Measurements from ENCODE around the gene MAMDC4. TPM values are rescaled to one million over a fixed set of nuclear protein-coding genes. Genes with fewer than 3 reads are reported as not detected.

MAMDC4 gene
- total RNA-seq, 1 experiment from 2014 or later = 6.7 TPM

DNA sequence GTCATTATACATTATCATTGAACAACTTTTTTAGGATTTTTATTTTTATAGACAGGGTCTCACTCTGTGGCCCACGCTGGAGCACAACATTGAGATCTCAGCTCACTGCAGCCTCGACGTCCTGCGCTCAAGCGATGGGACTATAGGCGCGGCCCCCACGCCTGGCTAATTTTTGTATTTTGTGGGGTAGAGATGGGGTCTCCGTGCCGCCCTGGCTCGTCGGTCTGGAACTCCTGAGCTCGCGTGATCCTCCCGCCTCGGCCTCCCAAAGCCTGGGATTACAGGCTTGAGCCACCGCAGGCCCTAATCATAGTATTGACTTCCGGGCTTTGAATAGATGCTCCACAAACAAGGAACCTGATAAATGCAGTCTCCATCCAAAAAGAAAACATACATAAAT, 15.3 kb downstream of the MAMDC4 start (continued):
- TF ChIP-seq, protein P1, sequence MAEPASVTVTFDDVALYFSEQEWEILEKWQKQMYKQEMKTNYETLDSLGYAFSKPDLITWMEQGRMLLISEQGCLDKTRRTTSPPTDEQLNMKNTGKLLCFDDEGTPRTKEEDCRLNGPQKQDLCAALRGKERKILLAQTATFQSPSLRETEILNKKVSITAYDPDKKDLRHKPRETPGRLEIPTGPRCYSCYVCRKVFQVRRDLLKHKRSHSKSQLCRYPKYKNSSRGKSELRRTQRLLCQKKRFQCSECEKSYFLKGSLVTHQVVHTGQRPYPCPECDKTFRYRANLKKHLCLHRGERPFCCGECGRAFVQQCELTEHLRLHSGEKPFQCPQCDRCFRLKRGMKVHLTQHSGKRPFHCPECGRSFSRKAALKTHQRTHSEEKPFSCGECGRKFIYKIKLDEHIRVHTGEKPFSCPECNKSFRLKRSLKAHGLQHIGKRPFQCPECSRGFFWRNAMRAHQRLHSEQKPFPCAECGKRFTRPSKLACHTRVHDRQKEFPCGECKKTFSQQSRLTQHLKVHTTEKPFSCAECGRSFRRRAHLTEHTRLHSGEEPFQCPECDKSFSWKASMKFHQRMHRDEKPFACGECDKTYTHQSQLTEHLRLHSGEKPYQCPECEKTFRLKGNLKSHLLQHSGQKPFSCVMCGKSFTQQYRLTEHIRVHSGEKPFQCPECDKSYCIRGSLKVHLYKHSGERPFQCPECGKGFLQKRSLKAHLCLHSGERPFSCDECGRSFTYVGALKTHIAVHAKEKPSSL (CRISPR knock-in tag; conservative IDR thresholded peaks at IDR 0.05) = no peak
- TF ChIP-seq, protein P2, sequence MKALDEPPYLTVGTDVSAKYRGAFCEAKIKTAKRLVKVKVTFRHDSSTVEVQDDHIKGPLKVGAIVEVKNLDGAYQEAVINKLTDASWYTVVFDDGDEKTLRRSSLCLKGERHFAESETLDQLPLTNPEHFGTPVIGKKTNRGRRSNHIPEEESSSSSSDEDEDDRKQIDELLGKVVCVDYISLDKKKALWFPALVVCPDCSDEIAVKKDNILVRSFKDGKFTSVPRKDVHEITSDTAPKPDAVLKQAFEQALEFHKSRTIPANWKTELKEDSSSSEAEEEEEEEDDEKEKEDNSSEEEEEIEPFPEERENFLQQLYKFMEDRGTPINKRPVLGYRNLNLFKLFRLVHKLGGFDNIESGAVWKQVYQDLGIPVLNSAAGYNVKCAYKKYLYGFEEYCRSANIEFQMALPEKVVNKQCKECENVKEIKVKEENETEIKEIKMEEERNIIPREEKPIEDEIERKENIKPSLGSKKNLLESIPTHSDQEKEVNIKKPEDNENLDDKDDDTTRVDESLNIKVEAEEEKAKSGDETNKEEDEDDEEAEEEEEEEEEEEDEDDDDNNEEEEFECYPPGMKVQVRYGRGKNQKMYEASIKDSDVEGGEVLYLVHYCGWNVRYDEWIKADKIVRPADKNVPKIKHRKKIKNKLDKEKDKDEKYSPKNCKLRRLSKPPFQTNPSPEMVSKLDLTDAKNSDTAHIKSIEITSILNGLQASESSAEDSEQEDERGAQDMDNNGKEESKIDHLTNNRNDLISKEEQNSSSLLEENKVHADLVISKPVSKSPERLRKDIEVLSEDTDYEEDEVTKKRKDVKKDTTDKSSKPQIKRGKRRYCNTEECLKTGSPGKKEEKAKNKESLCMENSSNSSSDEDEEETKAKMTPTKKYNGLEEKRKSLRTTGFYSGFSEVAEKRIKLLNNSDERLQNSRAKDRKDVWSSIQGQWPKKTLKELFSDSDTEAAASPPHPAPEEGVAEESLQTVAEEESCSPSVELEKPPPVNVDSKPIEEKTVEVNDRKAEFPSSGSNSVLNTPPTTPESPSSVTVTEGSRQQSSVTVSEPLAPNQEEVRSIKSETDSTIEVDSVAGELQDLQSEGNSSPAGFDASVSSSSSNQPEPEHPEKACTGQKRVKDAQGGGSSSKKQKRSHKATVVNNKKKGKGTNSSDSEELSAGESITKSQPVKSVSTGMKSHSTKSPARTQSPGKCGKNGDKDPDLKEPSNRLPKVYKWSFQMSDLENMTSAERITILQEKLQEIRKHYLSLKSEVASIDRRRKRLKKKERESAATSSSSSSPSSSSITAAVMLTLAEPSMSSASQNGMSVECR (CRISPR knock-in tag; IDR thresholded peaks at IDR 0.05; ENCODE audit: borderline replicate concordance) = no peak
- no peak for TF ChIP-seq ZNF423 (CRISPR knock-in tag; IDR thresholded peaks at IDR 0.05)
- TF ChIP-seq, protein P3, sequence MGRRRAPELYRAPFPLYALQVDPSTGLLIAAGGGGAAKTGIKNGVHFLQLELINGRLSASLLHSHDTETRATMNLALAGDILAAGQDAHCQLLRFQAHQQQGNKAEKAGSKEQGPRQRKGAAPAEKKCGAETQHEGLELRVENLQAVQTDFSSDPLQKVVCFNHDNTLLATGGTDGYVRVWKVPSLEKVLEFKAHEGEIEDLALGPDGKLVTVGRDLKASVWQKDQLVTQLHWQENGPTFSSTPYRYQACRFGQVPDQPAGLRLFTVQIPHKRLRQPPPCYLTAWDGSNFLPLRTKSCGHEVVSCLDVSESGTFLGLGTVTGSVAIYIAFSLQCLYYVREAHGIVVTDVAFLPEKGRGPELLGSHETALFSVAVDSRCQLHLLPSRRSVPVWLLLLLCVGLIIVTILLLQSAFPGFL (CRISPR knock-in tag; IDR thresholded peaks at IDR 0.05; ENCODE audit: borderline replicate concordance) = no peak
- TF ChIP-seq, protein P4, sequence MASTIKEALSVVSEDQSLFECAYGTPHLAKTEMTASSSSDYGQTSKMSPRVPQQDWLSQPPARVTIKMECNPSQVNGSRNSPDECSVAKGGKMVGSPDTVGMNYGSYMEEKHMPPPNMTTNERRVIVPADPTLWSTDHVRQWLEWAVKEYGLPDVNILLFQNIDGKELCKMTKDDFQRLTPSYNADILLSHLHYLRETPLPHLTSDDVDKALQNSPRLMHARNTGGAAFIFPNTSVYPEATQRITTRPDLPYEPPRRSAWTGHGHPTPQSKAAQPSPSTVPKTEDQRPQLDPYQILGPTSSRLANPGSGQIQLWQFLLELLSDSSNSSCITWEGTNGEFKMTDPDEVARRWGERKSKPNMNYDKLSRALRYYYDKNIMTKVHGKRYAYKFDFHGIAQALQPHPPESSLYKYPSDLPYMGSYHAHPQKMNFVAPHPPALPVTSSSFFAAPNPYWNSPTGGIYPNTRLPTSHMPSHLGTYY (CRISPR knock-in tag; IDR thresholded peaks at IDR 0.05) = no peak
- TF ChIP-seq PRRX2 (CRISPR knock-in tag; IDR thresholded peaks at IDR 0.05) = no peak
- no peak for TF ChIP-seq ZNF263 (CRISPR knock-in tag; IDR thresholded peaks at IDR 0.05; ENCODE audit: low read depth)
- TF ChIP-seq ZNF396 (CRISPR knock-in tag; IDR thresholded peaks at IDR 0.05; ENCODE audit: borderline replicate concordance) = no peak

DNA sequence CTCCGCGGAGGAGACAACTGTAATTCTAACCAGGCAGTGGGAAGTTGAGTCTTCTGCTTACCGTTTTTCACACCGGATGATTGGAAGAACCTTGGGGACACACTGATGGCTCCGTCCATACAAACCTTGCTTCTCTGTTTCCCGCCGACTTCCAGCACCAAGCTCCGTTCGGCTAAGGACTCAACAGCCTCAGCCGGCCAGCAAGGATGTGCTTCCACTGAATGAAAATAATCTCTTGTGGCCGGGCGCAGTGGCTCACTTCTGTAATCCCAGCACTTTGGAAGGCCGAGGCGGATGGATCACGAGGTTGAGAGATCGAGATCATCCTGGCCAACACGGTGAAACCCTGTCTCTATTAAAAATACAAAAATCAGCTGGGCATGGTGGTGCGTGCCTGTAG, 15.8 kb downstream of the MAMDC4 start:
- Mint-ChIP-seq H3K9me3 (peaks cover 35% of the 10 kb centered on the region), H3K27me3 (ENCODE audit: low read depth) (peaks cover 25% of the 10 kb centered on the region), H3K27ac (no peak overlapping the region; the same call in 1 of the 2 replicates), H3K36me3 (peaks cover 49% of the 10 kb centered on the region), H3K4me1 (peaks cover 4% of the 10 kb centered on the region), H3K4me3 (peak overlapping the region; percentile 58)
- ATAC-seq (no peak), DNase-seq (ENCODE audit: low spot score) (no peak)
- TF ChIP-seq, protein P5, sequence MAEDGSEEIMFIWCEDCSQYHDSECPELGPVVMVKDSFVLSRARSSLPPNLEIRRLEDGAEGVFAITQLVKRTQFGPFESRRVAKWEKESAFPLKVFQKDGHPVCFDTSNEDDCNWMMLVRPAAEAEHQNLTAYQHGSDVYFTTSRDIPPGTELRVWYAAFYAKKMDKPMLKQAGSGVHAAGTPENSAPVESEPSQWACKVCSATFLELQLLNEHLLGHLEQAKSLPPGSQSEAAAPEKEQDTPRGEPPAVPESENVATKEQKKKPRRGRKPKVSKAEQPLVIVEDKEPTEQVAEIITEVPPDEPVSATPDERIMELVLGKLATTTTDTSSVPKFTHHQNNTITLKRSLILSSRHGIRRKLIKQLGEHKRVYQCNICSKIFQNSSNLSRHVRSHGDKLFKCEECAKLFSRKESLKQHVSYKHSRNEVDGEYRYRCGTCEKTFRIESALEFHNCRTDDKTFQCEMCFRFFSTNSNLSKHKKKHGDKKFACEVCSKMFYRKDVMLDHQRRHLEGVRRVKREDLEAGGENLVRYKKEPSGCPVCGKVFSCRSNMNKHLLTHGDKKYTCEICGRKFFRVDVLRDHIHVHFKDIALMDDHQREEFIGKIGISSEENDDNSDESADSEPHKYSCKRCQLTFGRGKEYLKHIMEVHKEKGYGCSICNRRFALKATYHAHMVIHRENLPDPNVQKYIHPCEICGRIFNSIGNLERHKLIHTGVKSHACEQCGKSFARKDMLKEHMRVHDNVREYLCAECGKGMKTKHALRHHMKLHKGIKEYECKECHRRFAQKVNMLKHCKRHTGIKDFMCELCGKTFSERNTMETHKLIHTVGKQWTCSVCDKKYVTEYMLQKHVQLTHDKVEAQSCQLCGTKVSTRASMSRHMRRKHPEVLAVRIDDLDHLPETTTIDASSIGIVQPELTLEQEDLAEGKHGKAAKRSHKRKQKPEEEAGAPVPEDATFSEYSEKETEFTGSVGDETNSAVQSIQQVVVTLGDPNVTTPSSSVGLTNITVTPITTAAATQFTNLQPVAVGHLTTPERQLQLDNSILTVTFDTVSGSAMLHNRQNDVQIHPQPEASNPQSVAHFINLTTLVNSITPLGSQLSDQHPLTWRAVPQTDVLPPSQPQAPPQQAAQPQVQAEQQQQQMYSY (CRISPR knock-in tag; IDR thresholded peaks at IDR 0.05) = no peak
- TF ChIP-seq ZNF232 (CRISPR knock-in tag; IDR thresholded peaks at IDR 0.05) (no peak), TEAD1 (CRISPR knock-in tag; IDR thresholded peaks at IDR 0.05) (no peak), IRF2 (CRISPR knock-in tag; IDR thresholded peaks at IDR 0.05; ENCODE audit: borderline replicate concordance, low read depth) (no peak), NFE2L1 (CRISPR knock-in tag; IDR thresholded peaks at IDR 0.05) (no peak)
- TF ChIP-seq, protein P6, sequence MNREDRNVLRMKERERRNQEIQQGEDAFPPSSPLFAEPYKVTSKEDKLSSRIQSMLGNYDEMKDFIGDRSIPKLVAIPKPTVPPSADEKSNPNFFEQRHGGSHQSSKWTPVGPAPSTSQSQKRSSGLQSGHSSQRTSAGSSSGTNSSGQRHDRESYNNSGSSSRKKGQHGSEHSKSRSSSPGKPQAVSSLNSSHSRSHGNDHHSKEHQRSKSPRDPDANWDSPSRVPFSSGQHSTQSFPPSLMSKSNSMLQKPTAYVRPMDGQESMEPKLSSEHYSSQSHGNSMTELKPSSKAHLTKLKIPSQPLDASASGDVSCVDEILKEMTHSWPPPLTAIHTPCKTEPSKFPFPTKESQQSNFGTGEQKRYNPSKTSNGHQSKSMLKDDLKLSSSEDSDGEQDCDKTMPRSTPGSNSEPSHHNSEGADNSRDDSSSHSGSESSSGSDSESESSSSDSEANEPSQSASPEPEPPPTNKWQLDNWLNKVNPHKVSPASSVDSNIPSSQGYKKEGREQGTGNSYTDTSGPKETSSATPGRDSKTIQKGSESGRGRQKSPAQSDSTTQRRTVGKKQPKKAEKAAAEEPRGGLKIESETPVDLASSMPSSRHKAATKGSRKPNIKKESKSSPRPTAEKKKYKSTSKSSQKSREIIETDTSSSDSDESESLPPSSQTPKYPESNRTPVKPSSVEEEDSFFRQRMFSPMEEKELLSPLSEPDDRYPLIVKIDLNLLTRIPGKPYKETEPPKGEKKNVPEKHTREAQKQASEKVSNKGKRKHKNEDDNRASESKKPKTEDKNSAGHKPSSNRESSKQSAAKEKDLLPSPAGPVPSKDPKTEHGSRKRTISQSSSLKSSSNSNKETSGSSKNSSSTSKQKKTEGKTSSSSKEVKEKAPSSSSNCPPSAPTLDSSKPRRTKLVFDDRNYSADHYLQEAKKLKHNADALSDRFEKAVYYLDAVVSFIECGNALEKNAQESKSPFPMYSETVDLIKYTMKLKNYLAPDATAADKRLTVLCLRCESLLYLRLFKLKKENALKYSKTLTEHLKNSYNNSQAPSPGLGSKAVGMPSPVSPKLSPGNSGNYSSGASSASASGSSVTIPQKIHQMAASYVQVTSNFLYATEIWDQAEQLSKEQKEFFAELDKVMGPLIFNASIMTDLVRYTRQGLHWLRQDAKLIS (CRISPR knock-in tag; IDR thresholded peaks at IDR 0.05; ENCODE audit: borderline replicate concordance) = no peak
- ChIA-PET POLR2A (no interaction called here), CTCF (no interaction called here)
